H1 (cell line): Measurements from ENCODE around the gene CPXM1.

Source experiments
- BRCA1 ChIP-seq: IDR thresholded peaks from 2 replicates; pipeline ENCODE4 v1.6.1; 2012; ENCODE audit warnings: low read depth, low read length, improper control_type of control experiment
- CHD7 ChIP-seq: fragments of 300-600 bp; sonication (generic); IDR thresholded peaks from 2 replicates; pipeline ENCODE4 v1.7.1; 2012; ENCODE audit warnings: low read length, moderate library complexity, mild to moderate bottlenecking, inconsistent platforms; ENCODE audit not compliant: insufficient replicate concordance
- EZH2 ChIP-seq: fragments of 200-600 bp; sonication (generic); IDR thresholded peaks from 2 replicates; pipeline ENCODE4 v1.7.1; 2012; ENCODE audit warnings: low read depth, mild to moderate bottlenecking, moderate library complexity, low read length, inconsistent platforms; ENCODE audit not compliant: severe bottlenecking
- POLR2A ChIP-seq, 2 experiments: IDR thresholded peaks; 1 replicate in 1 of 2; 2 replicates in 1 of 2; pipeline ENCODE4 v1.6.1; 2011; ENCODE audit warnings: low read depth in 2 of 2, low read length in 2 of 2, mild to moderate bottlenecking in 2 of 2; ENCODE audit errors: control extremely low read depth in 1 of 2
- RFX5 ChIP-seq: IDR thresholded peaks from 2 replicates; pipeline ENCODE4 v1.6.1; 2011; ENCODE audit warnings: low read depth, low read length, improper control_type of control experiment, borderline replicate concordance
- SP1 ChIP-seq: IDR thresholded peaks from 2 replicates; pipeline ENCODE4 v1.6.1; 2011; ENCODE audit warnings: low read depth, low read length
- SP2 ChIP-seq: IDR thresholded peaks from 2 replicates; pipeline ENCODE4 v1.6.1; 2012; ENCODE audit warnings: mild to moderate bottlenecking, low read length, inconsistent platforms
- ZNF274 ChIP-seq: IDR thresholded peaks from 2 replicates; pipeline ENCODE4 v1.7.0; 2012; ENCODE audit warnings: low read length, borderline replicate concordance; ENCODE audit errors: extremely low read depth
- TF ChIP-seq, protein P1 (sequence below), 3 experiments: IDR thresholded peaks; 1 replicate in 2 of 3; 2 replicates in 1 of 3; pipeline versions ENCODE4 v1.5.1 to v1.6.1; 2011; ENCODE audit warnings: low read length in 3 of 3, mild to moderate bottlenecking in 3 of 3, inconsistent platforms in 2 of 3, low read depth in 1 of 3, moderate library complexity in 1 of 3; ENCODE audit not compliant: insufficient read depth in 1 of 3; ENCODE audit errors: control extremely low read depth in 1 of 3

DNA sequence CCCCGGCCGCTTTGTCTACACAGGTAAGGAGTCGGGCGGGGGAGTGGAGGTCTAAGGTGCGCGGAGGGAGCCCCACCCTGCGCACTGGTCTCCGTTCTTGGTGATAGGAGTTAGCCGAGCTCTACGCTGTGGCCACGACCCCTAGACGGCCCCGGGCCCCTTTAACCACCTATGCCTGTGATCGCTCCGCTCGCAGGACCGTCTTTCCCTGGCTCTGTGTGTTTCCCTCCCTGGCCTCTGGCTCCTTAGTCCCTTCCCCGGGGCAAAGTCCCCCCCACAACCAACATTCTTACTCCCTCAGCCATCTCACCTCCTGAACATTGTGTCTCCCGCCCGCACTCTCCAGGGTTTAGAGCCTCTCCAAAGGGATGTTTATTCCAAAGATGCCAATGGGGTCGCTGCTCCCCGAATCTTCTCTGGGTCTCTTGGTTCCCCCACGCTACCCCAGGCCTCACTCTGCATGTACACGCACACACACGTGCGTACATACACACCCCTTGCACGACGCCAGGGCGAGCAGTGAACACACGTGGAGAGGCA is 50.4 kb downstream of the CPXM1 start:
- TF ChIP-seq SP2 (no peak), POLR2A (IDR thresholded peaks at IDR 0.05; ENCODE audit: control extremely low read depth in 1 of 2, low read depth in 2 of 2, low read length in 2 of 2) (no peak), SP1 (no peak), CHD7 (no peak), RFX5 (no peak), EZH2 (peak; percentile 83), ZNF274 (no peak), BRCA1 (no peak)
- TF ChIP-seq, protein P1, sequence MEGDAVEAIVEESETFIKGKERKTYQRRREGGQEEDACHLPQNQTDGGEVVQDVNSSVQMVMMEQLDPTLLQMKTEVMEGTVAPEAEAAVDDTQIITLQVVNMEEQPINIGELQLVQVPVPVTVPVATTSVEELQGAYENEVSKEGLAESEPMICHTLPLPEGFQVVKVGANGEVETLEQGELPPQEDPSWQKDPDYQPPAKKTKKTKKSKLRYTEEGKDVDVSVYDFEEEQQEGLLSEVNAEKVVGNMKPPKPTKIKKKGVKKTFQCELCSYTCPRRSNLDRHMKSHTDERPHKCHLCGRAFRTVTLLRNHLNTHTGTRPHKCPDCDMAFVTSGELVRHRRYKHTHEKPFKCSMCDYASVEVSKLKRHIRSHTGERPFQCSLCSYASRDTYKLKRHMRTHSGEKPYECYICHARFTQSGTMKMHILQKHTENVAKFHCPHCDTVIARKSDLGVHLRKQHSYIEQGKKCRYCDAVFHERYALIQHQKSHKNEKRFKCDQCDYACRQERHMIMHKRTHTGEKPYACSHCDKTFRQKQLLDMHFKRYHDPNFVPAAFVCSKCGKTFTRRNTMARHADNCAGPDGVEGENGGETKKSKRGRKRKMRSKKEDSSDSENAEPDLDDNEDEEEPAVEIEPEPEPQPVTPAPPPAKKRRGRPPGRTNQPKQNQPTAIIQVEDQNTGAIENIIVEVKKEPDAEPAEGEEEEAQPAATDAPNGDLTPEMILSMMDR (IDR thresholded peaks at IDR 0.05; ENCODE audit: control extremely low read depth in 1 of 3, insufficient read depth in 1 of 3, low read depth in 1 of 3, low read length in 3 of 3) = no peak
